GM20000 (cell line): Measurements from ENCODE around the gene F5.

Experiments used
- DNase-seq: peaks from one replicate; pipeline ENCODE4 v3.0.0; 2012; ENCODE audit warnings: low spot score
- CTCF ChIP-seq: IDR thresholded peaks from 2 replicates; pipeline ENCODE4 v1.5.1; 2012; ENCODE audit warnings: mild to moderate bottlenecking, control low read depth; ENCODE audit errors: extremely low read depth, missing control alignments

F5 gene

GRCh38 chr1:169527001-169527400 is 59.3 kb downstream of the F5 start:
- no peak for DNase-seq

DNA sequence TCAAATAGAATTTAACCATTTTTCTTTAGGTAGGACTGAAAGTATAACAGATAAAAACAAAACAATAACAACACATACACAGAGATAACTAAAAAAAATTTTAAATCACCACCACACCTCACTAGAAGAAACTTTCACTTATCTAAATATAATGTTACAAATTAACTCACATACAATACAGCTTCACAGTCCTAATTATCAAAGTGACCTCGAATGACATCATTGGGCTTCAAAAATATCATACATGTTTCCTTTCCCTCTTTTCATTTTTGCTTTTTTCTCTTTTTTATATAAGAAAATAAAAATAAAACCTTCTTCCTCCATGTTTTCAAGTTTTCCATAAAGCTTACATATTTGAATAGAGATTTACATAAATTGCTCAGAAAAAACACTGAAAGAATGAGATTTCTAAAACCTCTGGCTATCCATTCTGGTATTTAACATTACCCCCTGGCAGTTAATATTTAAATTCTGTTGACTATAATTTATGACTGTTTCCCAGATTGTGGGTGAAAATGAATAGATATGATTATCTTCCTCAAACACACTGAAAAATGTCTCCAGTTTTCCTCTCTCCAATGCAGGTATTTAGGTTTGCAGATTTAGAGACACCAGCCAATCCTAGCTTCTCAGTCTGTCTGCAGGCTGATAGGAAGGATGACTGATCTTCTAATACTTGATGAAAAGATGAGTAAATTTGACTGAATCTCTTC is 60.0 kb downstream of the F5 start:
- no peak for DNase-seq
- no peak for TF ChIP-seq CTCF

More at GRCh38 chr1:169527001-169527400, 59.3 kb downstream of the F5 start:
- no peak for TF ChIP-seq CTCF

DNA sequence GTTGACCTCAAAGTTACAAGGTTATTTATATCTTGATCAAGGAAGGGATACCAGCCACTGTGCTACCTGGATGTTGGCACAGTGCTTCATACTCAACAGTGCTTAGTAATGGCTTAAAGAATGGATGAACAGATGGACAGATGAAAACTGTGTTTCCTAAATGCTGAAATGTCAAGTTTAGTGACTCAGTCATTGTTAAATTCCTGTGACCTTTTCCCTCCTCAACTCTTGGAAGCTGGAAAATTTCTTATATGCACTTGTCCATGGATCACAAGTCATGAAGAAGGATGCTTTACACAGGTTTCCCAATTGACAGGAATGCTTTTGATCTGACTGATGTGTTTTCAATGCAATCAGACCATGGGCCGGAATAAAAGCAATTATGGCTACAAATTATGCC is 60.9 kb downstream of the F5 start:
- no peak for DNase-seq
- TF ChIP-seq CTCF: no peak

GRCh38 chr1:169523904-169524303 is 62.4 kb downstream of the F5 start:
- no peak for TF ChIP-seq CTCF
- DNase-seq: no peak

GRCh38 chr1:169521226-169521625 is 65.1 kb downstream of the F5 start:
- no peak for TF ChIP-seq CTCF

DNA sequence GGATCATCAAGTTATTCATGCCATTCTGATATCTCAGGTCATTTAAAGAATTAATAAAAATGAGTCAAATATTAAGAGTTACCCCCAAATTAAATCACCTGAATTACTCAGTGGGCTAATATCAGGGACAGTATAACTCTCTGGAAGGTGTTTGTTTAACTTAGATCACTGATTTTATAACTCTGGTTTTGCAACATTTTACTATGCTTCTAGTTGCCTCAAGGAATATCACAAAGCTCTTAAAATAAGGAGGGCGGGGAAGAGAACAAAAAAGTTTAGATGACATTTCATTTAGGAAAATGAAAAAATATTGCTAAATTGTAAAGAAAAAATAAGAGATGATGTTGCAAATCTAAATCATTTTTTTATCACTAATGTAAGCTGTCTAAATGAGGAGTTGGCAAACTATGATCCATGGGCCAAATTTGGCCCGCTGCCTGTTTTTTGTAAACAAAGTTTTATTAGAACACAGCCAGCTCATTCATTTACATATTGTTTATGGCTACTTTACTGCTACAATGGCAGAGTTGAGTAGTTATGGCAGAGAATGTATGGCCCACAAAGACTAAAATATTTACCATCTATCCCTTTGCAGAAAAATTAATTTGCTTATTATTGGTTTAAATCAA is 68.6 kb downstream of the F5 start:
- no peak for DNase-seq
- no peak for TF ChIP-seq CTCF

More at GRCh38 chr1:169521226-169521625, 65.1 kb downstream of the F5 start:
- DNase-seq: no peak

- no peak for TF ChIP-seq CTCF
- DNase-seq: no peak
These were observed 70.6 kb downstream of the F5 start for GRCh38 chr1:169515641-169516040.
